Stimulated activated CD8-positive, alpha-beta memory T cell treated with anti-CD3 and anti-CD28 coated beads, Interleukin-4, amount 100 ng/mL, for 1 hour (primary cell): ENCODE measurements around the gene UFL1.

ENCODE experiments used
- DNase-seq, 2 donors: peaks; one replicate each; pipeline ENCODE4 v3.0.0-alpha.2; 2020; ENCODE audit warnings: low read depth in 2 of 2, low spot score in 1 of 2

Gene UFL1

GRCh38 chr6:96571551-96571950 lies 49.9 kb downstream of the UFL1 start:
- no peak for DNase-seq

- DNase-seq = no peak
These were observed 53.8 kb downstream of the UFL1 start for GRCh38 chr6:96575359-96575758.

DNA sequence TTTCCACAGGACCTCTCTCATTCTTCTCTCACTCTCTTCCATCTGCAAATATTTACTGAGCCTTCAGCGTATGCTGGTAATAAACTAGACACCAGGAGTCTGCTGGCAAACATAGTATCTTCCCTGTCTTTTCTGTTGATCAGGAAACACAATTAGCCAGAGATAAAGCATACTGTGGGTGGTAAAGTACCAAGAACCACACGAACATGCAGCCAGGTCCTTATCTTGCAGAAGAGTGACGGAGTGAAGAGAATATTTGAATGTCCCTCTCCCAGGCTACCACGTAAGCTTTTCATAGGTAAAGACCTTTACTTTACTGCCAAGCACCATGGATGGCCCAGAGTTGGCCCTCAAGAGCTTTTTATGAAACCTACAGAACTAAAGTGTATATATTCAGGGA lies 54.6 kb downstream of the UFL1 start:
- no peak for DNase-seq

DNA sequence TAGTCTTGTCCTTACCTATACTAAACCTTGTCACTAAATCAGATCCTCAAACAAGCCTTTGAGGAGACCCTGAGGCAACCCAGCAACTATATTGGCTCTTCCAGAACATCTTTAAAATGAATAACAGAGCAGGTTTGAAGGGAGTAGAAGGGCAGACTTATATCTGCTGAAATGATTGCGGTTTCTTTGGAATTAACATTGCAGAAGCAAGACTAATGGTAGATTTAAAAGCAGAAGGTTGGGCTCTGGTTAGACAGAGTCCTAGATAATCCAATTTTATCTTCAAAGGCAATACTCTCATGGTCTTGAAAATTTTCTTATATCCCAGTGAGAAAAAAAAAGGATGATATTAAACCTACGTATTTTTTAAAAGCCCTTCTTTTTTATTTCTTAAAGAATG lies 60.4 kb downstream of the UFL1 start:
- DNase-seq = no peak

- DNase-seq = no peak
These were observed 60.8 kb downstream of the UFL1 start for GRCh38 chr6:96582436-96582835.

GRCh38 chr6:96604420-96604819 lies 82.8 kb downstream of the UFL1 start:
- no peak for DNase-seq
